ENCODE measurements around the gene IMPA2.
A peak's percentile ranks its signal among the peaks of the same experiment; 100 is the strongest.

Gene IMPA2

GRCh38 chr18:12009581-12010140 lies 28.4 kb downstream of the IMPA2 start:
- no peak for DNase-seq

- DNase-seq: no peak
Observed at GRCh38 chr18:12010187-12010802, 29.0 kb downstream of the IMPA2 start.

GRCh38 chr18:12011199-12011956 lies 30.1 kb downstream of the IMPA2 start:
- DNase-seq: no peak

GRCh38 chr18:12011957-12012549 lies 30.7 kb downstream of the IMPA2 start:
- no peak for DNase-seq

GRCh38 chr18:12012697-12013096 lies 31.4 kb downstream of the IMPA2 start:
- DNase-seq: no peak

- DNase-seq: no peak
Observed at GRCh38 chr18:12013186-12013916, 32.0 kb downstream of the IMPA2 start.

- no peak for DNase-seq
Observed at GRCh38 chr18:12014086-12014485, 32.8 kb downstream of the IMPA2 start.

- DNase-seq: no peak
Observed at GRCh38 chr18:12014521-12015415, 33.5 kb downstream of the IMPA2 start.

GRCh38 chr18:12015416-12016062 lies 34.2 kb downstream of the IMPA2 start:
- no peak for DNase-seq

- DNase-seq: no peak
Observed at GRCh38 chr18:12017081-12017480, 35.8 kb downstream of the IMPA2 start.

- DNase-seq: no peak
Observed at GRCh38 chr18:12018861-12019260, 37.6 kb downstream of the IMPA2 start.

GRCh38 chr18:12021077-12021476 lies 39.8 kb downstream of the IMPA2 start:
- DNase-seq: no peak

- DNase-seq: no peak
Observed at GRCh38 chr18:12021596-12021995, 40.3 kb downstream of the IMPA2 start.

- DNase-seq: no peak
Observed at GRCh38 chr18:12023375-12023774, 42.1 kb downstream of the IMPA2 start.

- no peak for DNase-seq
Observed at GRCh38 chr18:12026562-12026961, 45.3 kb downstream of the IMPA2 start.

GRCh38 chr18:12027046-12027445 lies 45.7 kb downstream of the IMPA2 start:
- no peak for DNase-seq

GRCh38 chr18:12027480-12027879 lies 46.2 kb downstream of the IMPA2 start:
- DNase-seq: no peak

- no peak for DNase-seq
Observed at GRCh38 chr18:12028040-12028628, 46.8 kb downstream of the IMPA2 start.

- peak; percentile 7 for DNase-seq
Observed at GRCh38 chr18:12028674-12029073, 47.4 kb downstream of the IMPA2 start.

- DNase-seq: no peak
Observed at GRCh38 chr18:12029786-12030584, 48.7 kb downstream of the IMPA2 start.
